H9 (cell line): ENCODE measurements around the gene RAB26. TPM values are rescaled to one million over a fixed set of nuclear protein-coding genes. Genes with fewer than 3 reads are reported as not detected.

ENCODE experiments used
- DNase-seq: peaks from one replicate; pipeline ENCODE4 v3.0.0-alpha.2; 2017
- H2AFZ ChIP-seq: one replicate; pipeline ENCODE4 v1.6.1; 2013; ENCODE audit warnings: mild to moderate bottlenecking, low read length, control low read depth, moderate library complexity
- H2AK5ac ChIP-seq: 2 replicates; pipeline ENCODE4 v1.6.1; 2013; ENCODE audit warnings: low read length, control low read depth, mixed read lengths; ENCODE audit not compliant: insufficient read length
- H2BK120ac ChIP-seq: one replicate; pipeline ENCODE4 v1.6.1; 2013; ENCODE audit warnings: low read depth, mild to moderate bottlenecking, low read length, control low read depth, inconsistent platforms; ENCODE audit not compliant: poor library complexity, severe bottlenecking
- H2BK12ac ChIP-seq: 2 replicates; pipeline ENCODE4 v1.6.1; 2013; ENCODE audit warnings: low read length, control low read depth, mixed read lengths, low read depth; ENCODE audit not compliant: insufficient read length
- H2BK15ac ChIP-seq: 2 replicates; pipeline ENCODE4 v1.6.1; 2013; ENCODE audit warnings: low read depth, low read length, control low read depth
- H2BK20ac ChIP-seq: one replicate; pipeline ENCODE4 v1.6.1; 2013; ENCODE audit warnings: low read depth, mild to moderate bottlenecking, low read length, control low read depth, inconsistent platforms; ENCODE audit not compliant: poor library complexity, severe bottlenecking
- H2BK5ac ChIP-seq: 2 replicates; pipeline ENCODE4 v1.6.1; 2013; ENCODE audit warnings: low read length, control low read depth, mixed read lengths; ENCODE audit not compliant: insufficient read length
- H3K14ac ChIP-seq: 2 replicates; pipeline ENCODE4 v1.6.1; 2013; ENCODE audit warnings: low read length, control low read depth; ENCODE audit not compliant: insufficient read depth
- H3K18ac ChIP-seq: 2 replicates; pipeline ENCODE4 v1.6.1; 2013; ENCODE audit warnings: low read depth, mild to moderate bottlenecking, mixed read lengths, low read length, control low read depth; ENCODE audit not compliant: insufficient read length
- H3K23ac ChIP-seq: 2 replicates; pipeline ENCODE4 v1.6.1; 2013; ENCODE audit warnings: low read length, control low read depth, mixed read lengths, low read depth; ENCODE audit not compliant: insufficient read length
- H3K23me2 ChIP-seq: 2 replicates; pipeline ENCODE4 v1.6.1; 2013; ENCODE audit warnings: low read depth, mild to moderate bottlenecking, mixed read lengths, low read length, control low read depth; ENCODE audit not compliant: insufficient read length, poor library complexity, severe bottlenecking
- H3K27ac ChIP-seq: 2 replicates; pipeline ENCODE4 v1.5.1; 2013; ENCODE audit warnings: low read length, control low read depth, mixed read lengths, low read depth; ENCODE audit not compliant: insufficient read length
- H3K27me3 ChIP-seq: 2 replicates; pipeline ENCODE4 v1.6.1; 2013; ENCODE audit warnings: low read length, control low read depth, inconsistent platforms; ENCODE audit not compliant: insufficient read depth
- H3K4ac ChIP-seq: 2 replicates; pipeline ENCODE4 v1.6.1; 2013; ENCODE audit warnings: low read depth, mild to moderate bottlenecking, control low read depth, inconsistent platforms, low read length, moderate library complexity
- H3K4me1 ChIP-seq: 2 replicates; pipeline ENCODE4 v1.6.1; 2013; ENCODE audit warnings: low read length, control low read depth, inconsistent platforms; ENCODE audit not compliant: insufficient read depth
- H3K4me2 ChIP-seq: 2 replicates; pipeline ENCODE4 v1.6.1; 2013; ENCODE audit warnings: low read length, control low read depth, mixed read lengths; ENCODE audit not compliant: insufficient read length, insufficient read depth
- H3K56ac ChIP-seq: 2 replicates; pipeline ENCODE4 v1.6.1; 2013; ENCODE audit warnings: low read depth, mild to moderate bottlenecking, mixed read lengths, low read length, control low read depth; ENCODE audit not compliant: insufficient read length
- H3K79me1 ChIP-seq: 2 replicates; pipeline ENCODE4 v1.6.1; 2013; ENCODE audit warnings: low read depth, mild to moderate bottlenecking, moderate library complexity, low read length, control low read depth, inconsistent platforms; ENCODE audit not compliant: insufficient read depth, poor library complexity, severe bottlenecking
- H3K79me2 ChIP-seq: 2 replicates; pipeline ENCODE4 v1.6.1; 2013; ENCODE audit warnings: low read length, control low read depth, inconsistent platforms; ENCODE audit not compliant: insufficient read depth
- H3K9ac ChIP-seq: 2 replicates; pipeline ENCODE4 v1.6.1; 2013; ENCODE audit warnings: low read length, control low read depth, mixed read lengths; ENCODE audit not compliant: insufficient read length; ENCODE audit errors: extremely low read depth
- H3K9me3 ChIP-seq: one replicate; pipeline ENCODE4 v1.6.1; 2013; ENCODE audit warnings: low read depth, low read length, inconsistent platforms; ENCODE audit not compliant: control insufficient read depth
- H3T11ph ChIP-seq: one replicate; pipeline ENCODE4 v1.6.1; 2013; ENCODE audit warnings: mild to moderate bottlenecking, low read length, control low read depth, inconsistent platforms
- H4K20me1 ChIP-seq: one replicate; pipeline ENCODE4 v1.6.1; 2013; ENCODE audit not compliant: control insufficient read depth, insufficient read length, insufficient read depth
- H4K5ac ChIP-seq: 2 replicates; pipeline ENCODE4 v1.6.1; 2013; ENCODE audit warnings: low read depth, mild to moderate bottlenecking, mixed read lengths, low read length, control low read depth; ENCODE audit not compliant: insufficient read length
- H4K8ac ChIP-seq: replicated peaks from 2 replicates; pipeline ENCODE4 v1.6.1; 2013; ENCODE audit warnings: low read length, control low read depth, mixed read lengths, low read depth; ENCODE audit not compliant: insufficient read length
- H4K91ac ChIP-seq: 2 replicates; pipeline ENCODE4 v1.6.1; 2013; ENCODE audit warnings: low read depth, mild to moderate bottlenecking, moderate library complexity, mixed read lengths, low read length, control low read depth; ENCODE audit not compliant: insufficient read length
- H3K27ac Mint-ChIP-seq, 3 experiments: 2 replicates in 2 of 3; 3 replicates in 1 of 3; pipeline ENCODE4 v1.8.0; 2020 to 2021; ENCODE audit warnings: mixed read lengths in 3 of 3, mild to moderate bottlenecking in 1 of 3, moderate library complexity in 1 of 3
- H3K27me3 Mint-ChIP-seq: 2 replicates; pipeline ENCODE4 v1.8.0; 2021; ENCODE audit warnings: low read depth, mild to moderate bottlenecking, moderate library complexity, mixed read lengths
- H3K36me3 Mint-ChIP-seq, 3 experiments: 2 replicates in 2 of 3; 3 replicates in 1 of 3; pipeline ENCODE4 v1.8.0; 2020 to 2021; ENCODE audit warnings: low read depth in 3 of 3, mixed read lengths in 3 of 3; ENCODE audit not compliant: insufficient read depth in 1 of 3
- H3K4me1 Mint-ChIP-seq, 2 experiments: 2 replicates each; pipeline ENCODE4 v1.8.0; 2020; ENCODE audit warnings: mixed read lengths in 2 of 2
- H3K4me3 Mint-ChIP-seq, 2 experiments: 2 replicates in 1 of 2; 3 replicates in 1 of 2; pipeline ENCODE4 v1.8.0; 2020 to 2021; ENCODE audit warnings: mild to moderate bottlenecking in 2 of 2, mixed read lengths in 2 of 2, moderate library complexity in 1 of 2
- H3K9me3 Mint-ChIP-seq, 2 experiments: 2 replicates in 1 of 2; 3 replicates in 1 of 2; pipeline ENCODE4 v1.8.0; 2020; ENCODE audit warnings: mild to moderate bottlenecking in 2 of 2, mixed read lengths in 2 of 2, moderate library complexity in 1 of 2
- WGBS: extraction: QIAGEN DNeasy Blood & Tissue Kit; methylation state at CpG from one replicate; pipeline ENCODE4 v1.1.7; 2013; ENCODE audit warnings: missing lambda C conversion rate, low lambda C conversion rate, mixed read lengths; ENCODE audit not compliant: insufficient read length; ENCODE audit errors: extremely low coverage; 5-methylcytosine and 5-hydroxymethylcytosine counted together
- total RNA-seq: library from RNA; stranded (reverse); gene quantifications from 2 replicates; pipeline ENCODE4 v1.2.1, GENCODE V29; 2021
- TF ChIP-seq, protein P1 (sequence below): fragments of 200-600 bp; sonication (generic); conservative IDR thresholded peaks from 3 replicates; pipeline ENCODE4 v1.8.0; 2021; ENCODE audit warnings: antibody characterized with exemption, mild to moderate bottlenecking

RAB26 gene
- total RNA-seq, 1 experiment from 2014 or later = 2.4 TPM

DNA sequence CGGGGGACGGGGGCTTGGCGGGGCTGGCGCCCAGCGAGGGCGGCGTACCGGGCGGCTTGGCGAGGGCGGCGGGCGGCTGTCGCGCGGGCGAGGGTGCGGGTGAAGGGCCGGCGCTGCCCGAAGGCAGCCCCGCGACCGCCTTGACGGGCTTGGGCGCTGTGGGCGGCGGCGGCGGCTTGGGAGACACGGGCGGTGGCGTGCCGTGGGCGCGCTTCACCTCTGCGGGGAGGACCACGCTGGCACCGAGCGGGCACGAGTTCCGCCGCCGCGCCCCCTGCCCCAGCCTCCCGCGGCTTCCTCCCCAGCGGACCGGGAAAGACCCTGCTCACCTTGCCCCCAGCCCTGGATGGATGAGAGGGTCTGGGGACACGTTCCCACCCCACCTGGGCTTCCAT is 30.7 kb downstream of the RAB26 start:
- Histone ChIP-seq H3T11ph (no peak overlapping the region), H3K23ac (no peak overlapping the region), H3K14ac (no peak overlapping the region), H3K79me2 (no peaks in the 10 kb centered on the region), H3K79me1 (no peaks in the 10 kb centered on the region), H3K56ac (no peak overlapping the region), H2AK5ac (no peak overlapping the region), H3K9me3 (no peaks in the 10 kb centered on the region), H3K9ac (no peak overlapping the region), H2BK15ac (no peak overlapping the region), H3K18ac (no peak overlapping the region), H2BK120ac (no peak overlapping the region), H3K23me2 (peaks cover 4% of the 10 kb centered on the region), H2BK12ac (no peak overlapping the region), H2BK5ac (no peak overlapping the region), H3K4me1 (no peaks in the 10 kb centered on the region), H4K5ac (no peak overlapping the region), H3K4ac (no peak overlapping the region), H4K91ac (no peak overlapping the region), H4K20me1 (no peaks in the 10 kb centered on the region), H2AFZ (no peak overlapping the region), H3K27ac (no peak overlapping the region), H2BK20ac (no peak overlapping the region), H4K8ac (no peak overlapping the region), H3K27me3 (no peaks in the 10 kb centered on the region), H3K4me2 (no peak overlapping the region)
- WGBS = no CpG with 5 or more reads among the region's 50 CpGs
- H3K27me3 Mint-ChIP-seq = no peaks in the 10 kb centered on the region
- peaks cover 3 to 7% of the 10 kb centered on the region in 2 experiments for H3K4me1 Mint-ChIP-seq
- DNase-seq = no peak
- no peaks in the 10 kb centered on the region for H3K9me3 Mint-ChIP-seq
- TF ChIP-seq, protein P1, sequence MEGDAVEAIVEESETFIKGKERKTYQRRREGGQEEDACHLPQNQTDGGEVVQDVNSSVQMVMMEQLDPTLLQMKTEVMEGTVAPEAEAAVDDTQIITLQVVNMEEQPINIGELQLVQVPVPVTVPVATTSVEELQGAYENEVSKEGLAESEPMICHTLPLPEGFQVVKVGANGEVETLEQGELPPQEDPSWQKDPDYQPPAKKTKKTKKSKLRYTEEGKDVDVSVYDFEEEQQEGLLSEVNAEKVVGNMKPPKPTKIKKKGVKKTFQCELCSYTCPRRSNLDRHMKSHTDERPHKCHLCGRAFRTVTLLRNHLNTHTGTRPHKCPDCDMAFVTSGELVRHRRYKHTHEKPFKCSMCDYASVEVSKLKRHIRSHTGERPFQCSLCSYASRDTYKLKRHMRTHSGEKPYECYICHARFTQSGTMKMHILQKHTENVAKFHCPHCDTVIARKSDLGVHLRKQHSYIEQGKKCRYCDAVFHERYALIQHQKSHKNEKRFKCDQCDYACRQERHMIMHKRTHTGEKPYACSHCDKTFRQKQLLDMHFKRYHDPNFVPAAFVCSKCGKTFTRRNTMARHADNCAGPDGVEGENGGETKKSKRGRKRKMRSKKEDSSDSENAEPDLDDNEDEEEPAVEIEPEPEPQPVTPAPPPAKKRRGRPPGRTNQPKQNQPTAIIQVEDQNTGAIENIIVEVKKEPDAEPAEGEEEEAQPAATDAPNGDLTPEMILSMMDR = no peak
- no peak overlapping the region for H3K4me3 Mint-ChIP-seq
- no peak overlapping the region for H3K27ac Mint-ChIP-seq
- H3K36me3 Mint-ChIP-seq = peaks cover 6 to 33% (median 30%) of the 10 kb centered on the region in 3 experiments
